UCSD-AML1 (cell line): ENCODE results near the gene PHACTR1.

Experiments used
- DNase-seq: peaks from one replicate; lab custom pipeline; 2025; ENCODE audit not compliant: unreplicated experiment; lab: John Stamatoyannopoulos, UW

The PHACTR1 gene

GRCh38 chr6:13328076-13328874, 611.7 kb downstream of the PHACTR1 start, which contains the start of gene TBC1D7:
Gene TBC1D7, minus strand, starts transcription at chr6:13328537. Its CDS starts 1,639 bp downstream, at chr6:13326898.
- peak; percentile 94 for DNase-seq

- DNase-seq: no peak
These were observed 612.3 kb downstream of the PHACTR1 start for GRCh38 chr6:13328875-13329183.

GRCh38 chr6:13331516-13332348, 615.2 kb downstream of the PHACTR1 start:
- no peak for DNase-seq

GRCh38 chr6:13332349-13332706, 615.8 kb downstream of the PHACTR1 start:
- DNase-seq: no peak

GRCh38 chr6:13334953-13335352, 618.4 kb downstream of the PHACTR1 start:
- peak; percentile 50 for DNase-seq

- DNase-seq: peak; percentile 80
These were observed 620.0 kb downstream of the PHACTR1 start for GRCh38 chr6:13336553-13336952.

- no peak for DNase-seq
These were observed 621.5 kb downstream of the PHACTR1 start for GRCh38 chr6:13338038-13338437.
